NB4 (cell line): ENCODE measurements around the gene MTR.

Experiments used
- DNase-seq: peaks from one replicate; pipeline ENCODE4 v3.0.0; 2010; ENCODE audit warnings: low read depth
- H3K4me3 ChIP-seq: one replicate; pipeline ENCODE4 v1.5.1; 2011; ENCODE audit warnings: mild to moderate bottlenecking, low read depth, low read length, moderate library complexity
- MYC ChIP-seq: IDR thresholded peaks from 2 replicates; pipeline ENCODE4 v1.6.1; 2011; ENCODE audit warnings: low read depth, low read length
- POLR2A ChIP-seq: IDR thresholded peaks from 2 replicates; pipeline ENCODE4 v1.6.1; 2011; ENCODE audit warnings: mild to moderate bottlenecking; ENCODE audit not compliant: insufficient read length; ENCODE audit errors: extremely low read depth
- TF ChIP-seq, protein P1 (sequence below): IDR thresholded peaks from 2 replicates; pipeline ENCODE4 v1.6.1; 2011; ENCODE audit warnings: low read depth, low read length
- TF ChIP-seq, protein P2 (sequence below): IDR thresholded peaks from one replicate; pipeline ENCODE4 v1.5.1; 2012; ENCODE audit warnings: low read depth, low read length

Gene MTR

DNA sequence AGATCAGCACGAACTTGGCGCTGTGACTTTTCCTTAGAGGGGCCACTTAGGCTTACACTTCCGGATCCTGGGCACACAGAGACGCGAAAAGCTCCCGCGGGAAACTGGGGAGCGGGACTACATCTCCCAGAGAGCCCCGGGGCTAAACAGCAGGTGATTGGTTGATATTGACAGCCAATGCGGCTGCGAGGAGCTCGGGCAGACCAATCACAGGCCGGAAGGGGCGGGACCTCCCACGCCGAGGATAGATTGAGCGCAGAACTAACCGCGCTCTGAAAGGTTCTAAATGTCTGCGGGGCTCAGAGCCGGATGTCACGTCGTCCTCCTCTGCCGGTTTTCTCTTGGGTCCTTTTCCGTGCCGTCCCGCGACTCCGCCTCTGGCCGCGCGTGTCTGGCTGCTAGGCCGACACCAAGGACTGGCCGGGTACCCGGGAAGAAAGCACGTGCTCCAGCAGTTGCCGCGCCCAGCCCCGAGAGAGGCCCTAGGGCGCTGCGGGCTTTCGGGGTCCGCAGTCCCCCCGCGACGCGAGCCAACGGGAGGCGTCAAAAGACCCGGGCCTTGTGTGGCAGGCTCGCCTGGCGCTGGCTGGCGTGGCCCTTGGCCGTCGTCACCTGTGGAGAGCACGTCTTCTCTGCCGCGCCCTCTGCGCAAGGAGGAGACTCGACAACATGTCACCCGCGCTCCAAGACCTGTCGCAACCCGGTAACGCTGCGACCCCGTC is at the start of gene MTR:
MTR (plus strand) TSS at position 258 of the 722 bp plus-strand sequence; CDS start at position 670, 412 bp downstream.
- TF ChIP-seq, protein P1, sequence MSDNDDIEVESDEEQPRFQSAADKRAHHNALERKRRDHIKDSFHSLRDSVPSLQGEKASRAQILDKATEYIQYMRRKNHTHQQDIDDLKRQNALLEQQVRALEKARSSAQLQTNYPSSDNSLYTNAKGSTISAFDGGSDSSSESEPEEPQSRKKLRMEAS: peak; percentile 94
- TF ChIP-seq, protein P2, sequence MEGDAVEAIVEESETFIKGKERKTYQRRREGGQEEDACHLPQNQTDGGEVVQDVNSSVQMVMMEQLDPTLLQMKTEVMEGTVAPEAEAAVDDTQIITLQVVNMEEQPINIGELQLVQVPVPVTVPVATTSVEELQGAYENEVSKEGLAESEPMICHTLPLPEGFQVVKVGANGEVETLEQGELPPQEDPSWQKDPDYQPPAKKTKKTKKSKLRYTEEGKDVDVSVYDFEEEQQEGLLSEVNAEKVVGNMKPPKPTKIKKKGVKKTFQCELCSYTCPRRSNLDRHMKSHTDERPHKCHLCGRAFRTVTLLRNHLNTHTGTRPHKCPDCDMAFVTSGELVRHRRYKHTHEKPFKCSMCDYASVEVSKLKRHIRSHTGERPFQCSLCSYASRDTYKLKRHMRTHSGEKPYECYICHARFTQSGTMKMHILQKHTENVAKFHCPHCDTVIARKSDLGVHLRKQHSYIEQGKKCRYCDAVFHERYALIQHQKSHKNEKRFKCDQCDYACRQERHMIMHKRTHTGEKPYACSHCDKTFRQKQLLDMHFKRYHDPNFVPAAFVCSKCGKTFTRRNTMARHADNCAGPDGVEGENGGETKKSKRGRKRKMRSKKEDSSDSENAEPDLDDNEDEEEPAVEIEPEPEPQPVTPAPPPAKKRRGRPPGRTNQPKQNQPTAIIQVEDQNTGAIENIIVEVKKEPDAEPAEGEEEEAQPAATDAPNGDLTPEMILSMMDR: no peak
- TF ChIP-seq POLR2A: peak; percentile 85
- TF ChIP-seq MYC: peak; percentile 73; the same call in 1 of the 2 replicates
- DNase-seq: peak; percentile 97
- peak within 1 kb of the TSS; percentile 93 for H3K4me3 ChIP-seq

DNA sequence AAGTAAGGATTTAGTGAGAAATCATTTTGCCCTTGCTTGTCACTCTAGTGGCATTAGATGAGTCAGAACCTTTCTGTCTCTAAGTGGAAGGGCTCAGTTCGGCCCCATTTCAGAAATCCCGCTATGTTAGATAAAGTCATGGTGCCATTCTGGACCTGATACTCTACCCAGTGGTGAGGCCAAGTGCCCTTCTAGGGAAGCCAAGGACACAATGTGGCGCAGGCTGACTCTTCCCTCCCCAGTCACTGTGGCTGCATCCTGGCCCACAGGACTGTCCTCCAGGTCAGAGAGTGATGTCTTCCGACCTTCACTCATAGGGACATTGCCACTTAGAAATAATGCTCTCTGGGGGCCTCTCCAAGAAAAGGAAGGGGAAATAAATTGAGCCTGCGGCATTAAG is 48.3 kb upstream of the MTR start:
- DNase-seq: no peak

DNA sequence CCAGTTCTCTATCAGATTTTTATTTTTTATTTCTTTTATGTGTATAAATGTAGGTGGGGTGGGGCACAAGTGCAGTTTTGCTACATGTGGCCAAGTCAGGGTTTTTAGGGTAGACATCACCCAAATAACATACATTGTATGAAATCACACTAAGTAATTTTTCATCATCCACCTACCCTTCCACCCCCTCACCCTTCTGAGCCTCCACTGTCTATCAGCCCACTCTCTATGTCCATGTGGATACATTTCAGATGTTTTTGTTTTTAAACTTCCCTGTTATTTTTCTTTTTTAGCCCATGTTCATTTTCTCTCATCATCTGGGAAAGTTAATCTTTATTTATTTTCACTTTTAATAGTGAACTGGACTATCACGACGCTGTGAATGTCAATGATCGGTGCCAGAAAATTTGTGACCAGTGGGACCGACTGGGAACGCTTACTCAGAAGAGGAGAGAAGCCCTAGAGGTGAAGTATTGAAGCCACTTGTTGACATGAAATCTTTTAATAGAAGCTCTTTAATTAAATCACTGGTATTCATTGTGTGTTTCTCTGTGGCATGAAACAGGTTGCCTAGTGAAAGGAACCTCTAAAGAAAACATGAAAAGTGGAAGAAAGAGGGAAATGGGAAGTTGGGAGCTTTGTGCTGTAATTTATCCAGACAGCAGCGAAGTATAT is 47.6 kb upstream of the MTR start:
- no peak overlapping the region for H3K4me3 ChIP-seq
- no peak for DNase-seq
- TF ChIP-seq POLR2A: no peak
- TF ChIP-seq, protein P1: no peak
- TF ChIP-seq, protein P2: no peak
- no peak for TF ChIP-seq MYC

More for the DNA sequence above, 48.3 kb upstream of the MTR start:
- TF ChIP-seq, protein P2: no peak
- TF ChIP-seq, protein P1: no peak
- TF ChIP-seq POLR2A (no peak), MYC (no peak)
- no peak overlapping the region for H3K4me3 ChIP-seq

DNA sequence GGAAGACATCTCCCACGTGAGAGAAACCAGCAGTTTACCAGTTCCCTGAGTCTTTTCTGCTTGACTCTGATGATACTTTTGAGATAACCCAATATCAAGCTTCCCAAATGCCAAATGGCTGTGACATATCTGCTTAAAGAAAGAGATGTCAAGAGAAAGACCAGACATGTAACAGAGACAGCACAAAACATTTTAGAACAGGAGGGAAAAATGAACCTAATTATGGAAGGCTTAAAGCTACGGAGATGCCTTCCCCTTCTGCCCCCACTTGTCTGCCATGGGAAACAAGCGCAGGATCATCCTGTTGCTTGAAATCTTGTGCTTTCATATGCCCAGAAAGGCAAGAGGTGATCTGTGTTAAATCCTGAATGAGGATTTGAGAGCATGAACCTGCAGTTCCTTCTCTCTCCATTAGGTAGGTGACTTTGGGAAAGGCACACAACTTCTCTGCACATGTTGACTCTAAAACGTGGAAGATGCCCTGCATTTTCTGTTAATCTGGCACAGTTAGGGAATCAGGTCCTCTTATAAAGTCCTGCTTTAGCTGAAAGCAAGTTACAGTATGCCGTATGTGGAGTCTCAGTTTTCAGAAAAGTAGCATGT is 46.7 kb upstream of the MTR start:
- TF ChIP-seq MYC (no peak), POLR2A (no peak)
- TF ChIP-seq, protein P1: no peak
- TF ChIP-seq, protein P2: no peak
- H3K4me3 ChIP-seq: no peak overlapping the region
- no peak for DNase-seq

DNA sequence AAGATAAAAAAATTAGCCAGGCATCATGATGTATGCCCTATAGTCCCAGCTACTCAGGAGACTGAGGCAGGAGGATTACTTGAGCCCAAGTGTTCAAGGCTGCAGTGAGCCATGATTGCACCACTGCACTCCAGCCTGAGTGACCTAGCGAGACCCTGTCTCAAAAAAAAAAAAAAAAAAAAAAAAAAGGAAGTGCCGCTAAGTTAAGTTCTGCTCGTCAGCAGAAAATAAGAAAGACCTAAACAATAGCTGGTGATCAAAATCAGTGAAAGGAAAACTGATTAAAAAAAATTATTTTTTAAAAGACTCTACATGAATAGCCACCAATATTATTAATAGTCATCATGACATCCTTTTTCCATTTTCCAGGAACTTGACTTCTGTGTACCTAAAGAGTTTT is 44.2 kb upstream of the MTR start:
- DNase-seq: peak; percentile 21
- TF ChIP-seq MYC: no peak
- no peak overlapping the region for H3K4me3 ChIP-seq

DNA sequence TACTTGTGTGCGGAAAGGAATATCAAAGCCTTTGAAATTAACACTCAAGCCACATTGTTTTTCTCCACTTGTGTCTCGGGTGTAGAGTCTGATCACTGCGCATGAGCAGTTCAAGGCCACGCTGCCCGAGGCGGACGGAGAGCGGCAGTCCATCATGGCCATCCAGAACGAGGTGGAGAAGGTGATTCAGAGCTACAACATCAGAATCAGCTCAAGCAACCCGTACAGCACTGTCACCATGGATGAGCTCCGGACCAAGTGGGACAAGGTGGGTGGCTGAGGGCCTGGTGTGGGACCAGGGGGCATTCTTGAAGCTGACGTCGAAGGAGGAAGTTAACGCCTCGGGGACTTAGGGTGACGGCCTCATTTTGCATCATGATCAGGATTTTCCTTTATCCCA is 43.7 kb upstream of the MTR start:
- TF ChIP-seq MYC: no peak
- no peak for TF ChIP-seq POLR2A
- TF ChIP-seq, protein P1: no peak
- TF ChIP-seq, protein P2: no peak
- DNase-seq: no peak
- no peak overlapping the region for H3K4me3 ChIP-seq
